IMR-90 (cell line): Measurements from ENCODE around the gene MGA. TPM values are rescaled to one million over a fixed set of nuclear protein-coding genes. Genes with fewer than 3 reads are reported as not detected.

ENCODE experiments used
- ATAC-seq: fragments of 200-7000 bp; cut with Tn5 transposase; 2 replicates; pipeline ENCODE4 v1.9.1; 2020; ENCODE audit warnings: low read depth, mild to moderate bottlenecking, moderate library complexity
- BruUV-seq: library from RNA; stranded (reverse); fragments of 400-500 nt; replicated peaks from 2 replicates; lab custom pipeline; 2021; lab: Mats Ljungman, UMichigan
- CTCF ChIA-PET: fragments of 300-600 bp; formaldehyde crosslinking; extraction: SDS; loops from one replicate; lab custom pipeline; 2021; ENCODE audit warnings: antibody characterized with exemption; lab: Yijun Ruan, JAX
- POLR2A ChIA-PET: fragments of 300-600 bp; sonication (Branson Sonifier 250); formaldehyde crosslinking; loops from one replicate; lab custom pipeline; 2022; ENCODE audit warnings: antibody characterized with exemption; ENCODE audit not compliant: unreplicated experiment; lab: Charles Lee
- DNase-seq: peaks from one replicate; pipeline ENCODE4 v3.0.0; 2013
- H2AFZ ChIP-seq: replicated peaks from 2 replicates; pipeline ENCODE3; 2013; ENCODE audit warnings: low read length, mild to moderate bottlenecking; ENCODE audit not compliant: poor library complexity
- H2AK5ac ChIP-seq: 2 replicates; pipeline ENCODE4 v1.6.1; 2013; ENCODE audit warnings: low read depth, low read length, inconsistent platforms
- H2AK9ac ChIP-seq: replicated peaks from 2 replicates; pipeline ENCODE3; 2013; ENCODE audit warnings: mild to moderate bottlenecking, low read depth, low read length, moderate library complexity; ENCODE audit not compliant: poor library complexity
- H2BK120ac ChIP-seq: 2 replicates; pipeline ENCODE4 v1.6.1; 2013; ENCODE audit warnings: low read depth, low read length, inconsistent platforms
- H2BK15ac ChIP-seq: 3 replicates; pipeline ENCODE4 v1.6.1; 2013; ENCODE audit warnings: low read depth, low read length, inconsistent platforms
- H2BK20ac ChIP-seq: 2 replicates; pipeline ENCODE4 v1.6.1; 2013; ENCODE audit warnings: low read depth, mild to moderate bottlenecking, inconsistent platforms, low read length, moderate library complexity
- H2BK5ac ChIP-seq: 2 replicates; pipeline ENCODE4 v1.6.1; 2013; ENCODE audit warnings: mild to moderate bottlenecking, low read depth, low read length, inconsistent platforms; ENCODE audit not compliant: poor library complexity, severe bottlenecking
- H3K14ac ChIP-seq: replicated peaks from 2 replicates; pipeline ENCODE4 v1.6.1; 2013; ENCODE audit warnings: low read depth, low read length, inconsistent platforms
- H3K18ac ChIP-seq: 2 replicates; pipeline ENCODE4 v1.6.1; 2013; ENCODE audit warnings: low read depth, low read length, control low read depth
- H3K23ac ChIP-seq: 2 replicates; pipeline ENCODE4 v1.6.1; 2013; ENCODE audit warnings: low read depth, low read length, inconsistent platforms
- H3K27ac ChIP-seq: 2 replicates; pipeline ENCODE4 v1.5.1; 2013; ENCODE audit warnings: mild to moderate bottlenecking, control low read depth, low read length; ENCODE audit not compliant: insufficient read depth
- H3K27me3 ChIP-seq: 2 replicates; pipeline ENCODE4 v1.6.1; 2013; ENCODE audit warnings: low read length; ENCODE audit not compliant: control insufficient read depth, insufficient read depth
- H3K36me3 ChIP-seq: 2 replicates; pipeline ENCODE4 v1.6.1; 2013; ENCODE audit warnings: low read length, mixed read lengths; ENCODE audit not compliant: control insufficient read depth, insufficient read depth
- H3K4ac ChIP-seq: 2 replicates; pipeline ENCODE4 v1.6.1; 2013; ENCODE audit warnings: low read depth, low read length, inconsistent platforms
- H3K4me1 ChIP-seq: 2 replicates; pipeline ENCODE4 v1.6.1; 2013; ENCODE audit warnings: low read length, mixed read lengths; ENCODE audit not compliant: control insufficient read depth, insufficient read depth
- H3K4me2 ChIP-seq: 2 replicates; pipeline ENCODE4 v1.6.1; 2013; ENCODE audit warnings: low read depth, mild to moderate bottlenecking, control low read depth, low read length, moderate library complexity
- H3K4me3 ChIP-seq: 2 replicates; pipeline ENCODE4 v1.5.1; 2013; ENCODE audit warnings: low read depth, mild to moderate bottlenecking, control low read depth, low read length, moderate library complexity; ENCODE audit not compliant: insufficient read depth
- H3K56ac ChIP-seq: 2 replicates; pipeline ENCODE4 v1.6.1; 2013; ENCODE audit warnings: low read length, inconsistent platforms; ENCODE audit not compliant: insufficient read depth; ENCODE audit errors: extremely low read depth
- H3K79me1 ChIP-seq, 2 experiments: 2 replicates each; pipeline ENCODE4 v1.6.1; 2013; ENCODE audit warnings: low read length in 2 of 2, inconsistent platforms in 1 of 2, low read depth in 1 of 2
- H3K9ac ChIP-seq: 2 replicates; pipeline ENCODE4 v1.6.1; 2013; ENCODE audit warnings: low read depth, low read length, control low read depth
- H3K9me1 ChIP-seq: 2 replicates; pipeline ENCODE4 v1.6.1; 2013; ENCODE audit warnings: low read length, inconsistent platforms; ENCODE audit not compliant: insufficient read depth
- H3K9me3 ChIP-seq: 2 replicates; pipeline ENCODE4 v1.6.1; 2013; ENCODE audit warnings: low read length; ENCODE audit not compliant: control insufficient read depth, insufficient read depth
- H4K20me1 ChIP-seq: 2 replicates; pipeline ENCODE4 v1.6.1; 2013; ENCODE audit warnings: low read length, inconsistent platforms; ENCODE audit not compliant: insufficient read depth
- H4K5ac ChIP-seq: 2 replicates; pipeline ENCODE4 v1.6.1; 2013; ENCODE audit warnings: mild to moderate bottlenecking, low read depth, low read length, control low read depth
- H4K8ac ChIP-seq, 2 experiments: 2 replicates each; pipeline ENCODE4 v1.6.1; 2013; ENCODE audit warnings: low read depth in 2 of 2, low read length in 2 of 2, control low read depth in 1 of 2, inconsistent platforms in 1 of 2
- H4K91ac ChIP-seq: 2 replicates; pipeline ENCODE4 v1.6.1; 2013; ENCODE audit warnings: low read depth, low read length, inconsistent platforms; ENCODE audit not compliant: insufficient read depth
- BHLHE40 ChIP-seq: fragments of 150-350 bp; IDR thresholded peaks from 2 replicates; pipeline ENCODE4 v1.6.1; 2016; ENCODE audit warnings: mild to moderate bottlenecking, low read depth, low read length
- CEBPB ChIP-seq: IDR thresholded peaks from 2 replicates; pipeline ENCODE4 v1.6.1; 2012; ENCODE audit warnings: low read depth, low read length, improper control_type of control experiment
- CHD1 ChIP-seq: IDR thresholded peaks from 2 replicates; pipeline ENCODE4 v1.6.1; 2012; ENCODE audit warnings: low read depth, low read length, improper control_type of control experiment
- FOS ChIP-seq: fragments of 150-350 bp; IDR thresholded peaks from 2 replicates; pipeline ENCODE4 v1.6.1; 2016; ENCODE audit warnings: low read depth, low read length
- MAFK ChIP-seq: IDR thresholded peaks from 2 replicates; pipeline ENCODE4 v1.6.1; 2012; ENCODE audit warnings: low read depth, low read length, improper control_type of control experiment
- MAZ ChIP-seq: IDR thresholded peaks from 2 replicates; pipeline ENCODE4 v1.6.1; 2012; ENCODE audit warnings: low read depth, mild to moderate bottlenecking, low read length, improper control_type of control experiment, moderate library complexity, borderline replicate concordance
- MXI1 ChIP-seq: IDR thresholded peaks from 2 replicates; pipeline ENCODE4 v1.6.1; 2012; ENCODE audit warnings: low read depth, mild to moderate bottlenecking, low read length, moderate library complexity, borderline replicate concordance
- NFE2L2 ChIP-seq: fragments of 150-350 bp; IDR thresholded peaks from 2 replicates; pipeline ENCODE4 v1.6.1; 2016; ENCODE audit warnings: low read depth, mild to moderate bottlenecking, low read length
- POLR2A ChIP-seq: IDR thresholded peaks from 2 replicates; pipeline ENCODE4 v1.6.1; 2012; ENCODE audit warnings: mild to moderate bottlenecking, low read depth, low read length
- RAD21 ChIP-seq: IDR thresholded peaks from 2 replicates; pipeline ENCODE4 v1.6.1; 2012; ENCODE audit warnings: low read length, improper control_type of control experiment
- RCOR1 ChIP-seq: IDR thresholded peaks from 2 replicates; pipeline ENCODE4 v1.6.1; 2012; ENCODE audit warnings: mild to moderate bottlenecking, low read length, improper control_type of control experiment; ENCODE audit not compliant: insufficient replicate concordance
- RFX5 ChIP-seq: IDR thresholded peaks from 2 replicates; pipeline ENCODE4 v1.8.0; 2012; ENCODE audit warnings: low read depth, mild to moderate bottlenecking, low read length, moderate library complexity
- SMC3 ChIP-seq: fragments of 150-350 bp; IDR thresholded peaks from 2 replicates; pipeline ENCODE4 v1.6.1; 2016; ENCODE audit warnings: low read depth, mild to moderate bottlenecking, antibody characterized with exemption, low read length, moderate library complexity
- WGBS, 2 experiments: methylation state at CpG; one replicate each; pipeline versions ENCODE4 v1.1.5 to v1.1.7; 2013; ENCODE audit warnings: missing lambda C conversion rate in 2 of 2; ENCODE audit not compliant: insufficient read length in 1 of 2; ENCODE audit errors: extremely low coverage in 2 of 2; 5-methylcytosine and 5-hydroxymethylcytosine counted together
- dilution Hi-C: fragments of 300-500 bp; cut with HindIII; formaldehyde crosslinking; loops from one replicate; pipeline ENCODE4 v1.14.3; 2018; ENCODE audit warnings: low sequenced_read_pairs; ENCODE audit not compliant: unreplicated experiment
- in situ Hi-C: fragments of 300-500 bp; cut with MboI; formaldehyde crosslinking; loops from 3 replicates; pipeline ENCODE4 v1.14.3; 2019; ENCODE audit warnings: low sequenced_read_pairs, inconsistent platforms, mixed read lengths
- intact Hi-C: fragments of 100-400 bp; cut with micrococcal nuclease; formaldehyde crosslinking; loops from 2 replicates; pipeline ENCODE4 v1.10.0; 2022
- polyA plus RNA-seq, 3 experiments: library from polyadenylated mRNA; depleted of rRNA; stranded (reverse); fragments of >200 nt; gene quantifications; 2 replicates each; pipeline ENCODE4 v1.2.3, GENCODE V29; 2012; ENCODE audit warnings: low replicate concordance in 1 of 3
- total RNA-seq: library from RNA; depleted of rRNA; stranded (reverse); fragments of >200 nt; gene quantifications from 2 replicates; pipeline ENCODE4 v1.2.3, GENCODE V29; 2012
- TF ChIP-seq, protein P1 (sequence below): fragments of 150-350 bp; IDR thresholded peaks from 2 replicates; pipeline ENCODE4 v1.6.1; 2017; ENCODE audit warnings: mild to moderate bottlenecking, antibody characterized with exemption, low read length, low read depth
- TF ChIP-seq, protein P2 (sequence below): fragments of 150-350 bp; IDR thresholded peaks from 2 replicates; pipeline ENCODE4 v1.6.1; 2016; ENCODE audit warnings: low read depth, mild to moderate bottlenecking, low read length, moderate library complexity, borderline replicate concordance
- TF ChIP-seq, protein P3 (sequence below): conservative IDR thresholded peaks from 2 replicates; pipeline ENCODE4 v1.5.1; 2012; ENCODE audit warnings: mild to moderate bottlenecking, low read depth, low read length, improper control_type of control experiment

MGA gene
- total and polyA plus RNA-seq, 2 of the 4 experiments (the other 2 are of a cell fraction), result 3.2 to 38.0 TPM

- Histone ChIP-seq H4K8ac (no peak overlapping the region), H2AK5ac (no peak overlapping the region), H3K18ac (no peak overlapping the region), H2BK20ac (no peak overlapping the region), H3K4me2 (no peak overlapping the region), H4K20me1 (no peaks in the 10 kb centered on the region), H3K4ac (no peak overlapping the region), H3K56ac (no peak overlapping the region), H4K91ac (no peak overlapping the region), H2AK9ac (no peak overlapping the region), H2BK15ac (no peak overlapping the region), H4K5ac (no peak overlapping the region), H2BK120ac (no peak overlapping the region), H3K23ac (no peak overlapping the region), H3K14ac (no peak overlapping the region), H2BK5ac (no peak overlapping the region), H3K27ac (no peak overlapping the region), H3K4me3 (no peak overlapping the region), H3K27me3 (no peaks in the 10 kb centered on the region), H3K9me3 (no peaks in the 10 kb centered on the region), H3K9me1 (0 out of 2 replicates have a peak, but pooled peaks cover 1% of the 10 kb centered on the region), H2AFZ (no peak overlapping the region), H3K36me3 (no peaks in the 10 kb centered on the region), H3K79me1 (peaks cover 0 to 6% of the 10 kb centered on the region in 2 experiments; a peak in 2 of 4 replicates), H3K9ac (no peak overlapping the region), H3K4me1 (no peaks in the 10 kb centered on the region)
- TF ChIP-seq CHD1 (no peak), CEBPB (no peak), NFE2L2 (no peak), MAZ (no peak), RFX5 (no peak), RCOR1 (no peak), RAD21 (no peak), MXI1 (no peak), SMC3 (no peak), MAFK (no peak), POLR2A (no peak), BHLHE40 (no peak), FOS (no peak)
- TF ChIP-seq, protein P1, sequence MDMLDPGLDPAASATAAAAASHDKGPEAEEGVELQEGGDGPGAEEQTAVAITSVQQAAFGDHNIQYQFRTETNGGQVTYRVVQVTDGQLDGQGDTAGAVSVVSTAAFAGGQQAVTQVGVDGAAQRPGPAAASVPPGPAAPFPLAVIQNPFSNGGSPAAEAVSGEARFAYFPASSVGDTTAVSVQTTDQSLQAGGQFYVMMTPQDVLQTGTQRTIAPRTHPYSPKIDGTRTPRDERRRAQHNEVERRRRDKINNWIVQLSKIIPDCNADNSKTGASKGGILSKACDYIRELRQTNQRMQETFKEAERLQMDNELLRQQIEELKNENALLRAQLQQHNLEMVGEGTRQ, result no peak
- TF ChIP-seq, protein P2, sequence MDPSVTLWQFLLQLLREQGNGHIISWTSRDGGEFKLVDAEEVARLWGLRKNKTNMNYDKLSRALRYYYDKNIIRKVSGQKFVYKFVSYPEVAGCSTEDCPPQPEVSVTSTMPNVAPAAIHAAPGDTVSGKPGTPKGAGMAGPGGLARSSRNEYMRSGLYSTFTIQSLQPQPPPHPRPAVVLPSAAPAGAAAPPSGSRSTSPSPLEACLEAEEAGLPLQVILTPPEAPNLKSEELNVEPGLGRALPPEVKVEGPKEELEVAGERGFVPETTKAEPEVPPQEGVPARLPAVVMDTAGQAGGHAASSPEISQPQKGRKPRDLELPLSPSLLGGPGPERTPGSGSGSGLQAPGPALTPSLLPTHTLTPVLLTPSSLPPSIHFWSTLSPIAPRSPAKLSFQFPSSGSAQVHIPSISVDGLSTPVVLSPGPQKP, result no peak
- TF ChIP-seq, protein P3, sequence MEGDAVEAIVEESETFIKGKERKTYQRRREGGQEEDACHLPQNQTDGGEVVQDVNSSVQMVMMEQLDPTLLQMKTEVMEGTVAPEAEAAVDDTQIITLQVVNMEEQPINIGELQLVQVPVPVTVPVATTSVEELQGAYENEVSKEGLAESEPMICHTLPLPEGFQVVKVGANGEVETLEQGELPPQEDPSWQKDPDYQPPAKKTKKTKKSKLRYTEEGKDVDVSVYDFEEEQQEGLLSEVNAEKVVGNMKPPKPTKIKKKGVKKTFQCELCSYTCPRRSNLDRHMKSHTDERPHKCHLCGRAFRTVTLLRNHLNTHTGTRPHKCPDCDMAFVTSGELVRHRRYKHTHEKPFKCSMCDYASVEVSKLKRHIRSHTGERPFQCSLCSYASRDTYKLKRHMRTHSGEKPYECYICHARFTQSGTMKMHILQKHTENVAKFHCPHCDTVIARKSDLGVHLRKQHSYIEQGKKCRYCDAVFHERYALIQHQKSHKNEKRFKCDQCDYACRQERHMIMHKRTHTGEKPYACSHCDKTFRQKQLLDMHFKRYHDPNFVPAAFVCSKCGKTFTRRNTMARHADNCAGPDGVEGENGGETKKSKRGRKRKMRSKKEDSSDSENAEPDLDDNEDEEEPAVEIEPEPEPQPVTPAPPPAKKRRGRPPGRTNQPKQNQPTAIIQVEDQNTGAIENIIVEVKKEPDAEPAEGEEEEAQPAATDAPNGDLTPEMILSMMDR, result no peak
- WGBS, 2 experiments, result no CpG with 5 or more reads among the region's 5 CpGs
- ChIA-PET POLR2A (no interaction called here), CTCF (interaction anchor here (0.9 to 1.7 kb wide), 2 partner anchors 10 to 164 kb away, joined by 3 read pairs; no protein-coding TSS in a partner anchor)
- DNase-seq, result no peak
- in situ Hi-C loops (no loop called here), intact Hi-C loops (no loop called here), dilution Hi-C loops (no loop called here)
- BruUV-seq, result no TSS peak
- ATAC-seq, result no peak
Observed at GRCh38 chr15:41629883-41630282, 30.3 kb upstream of the MGA start.
